H9 (cell line): Measurements from ENCODE around the gene USP34. TPM values are rescaled to one million over a fixed set of nuclear protein-coding genes. Genes with fewer than 3 reads are reported as not detected.

Experiments used
- DNase-seq: peaks from one replicate; pipeline ENCODE4 v3.0.0-alpha.2; 2017
- H2AFZ ChIP-seq: one replicate; pipeline ENCODE4 v1.6.1; 2013; ENCODE audit warnings: mild to moderate bottlenecking, low read length, control low read depth, moderate library complexity
- H2AK5ac ChIP-seq: 2 replicates; pipeline ENCODE4 v1.6.1; 2013; ENCODE audit warnings: low read length, control low read depth, mixed read lengths; ENCODE audit not compliant: insufficient read length
- H2BK120ac ChIP-seq: one replicate; pipeline ENCODE4 v1.6.1; 2013; ENCODE audit warnings: low read depth, mild to moderate bottlenecking, low read length, control low read depth, inconsistent platforms; ENCODE audit not compliant: poor library complexity, severe bottlenecking
- H2BK12ac ChIP-seq: 2 replicates; pipeline ENCODE4 v1.6.1; 2013; ENCODE audit warnings: low read length, control low read depth, mixed read lengths, low read depth; ENCODE audit not compliant: insufficient read length
- H2BK15ac ChIP-seq: 2 replicates; pipeline ENCODE4 v1.6.1; 2013; ENCODE audit warnings: low read depth, low read length, control low read depth
- H2BK20ac ChIP-seq: one replicate; pipeline ENCODE4 v1.6.1; 2013; ENCODE audit warnings: low read depth, mild to moderate bottlenecking, low read length, control low read depth, inconsistent platforms; ENCODE audit not compliant: poor library complexity, severe bottlenecking
- H2BK5ac ChIP-seq: 2 replicates; pipeline ENCODE4 v1.6.1; 2013; ENCODE audit warnings: low read length, control low read depth, mixed read lengths; ENCODE audit not compliant: insufficient read length
- H3K14ac ChIP-seq: 2 replicates; pipeline ENCODE4 v1.6.1; 2013; ENCODE audit warnings: low read length, control low read depth; ENCODE audit not compliant: insufficient read depth
- H3K18ac ChIP-seq: 2 replicates; pipeline ENCODE4 v1.6.1; 2013; ENCODE audit warnings: low read depth, mild to moderate bottlenecking, mixed read lengths, low read length, control low read depth; ENCODE audit not compliant: insufficient read length
- H3K23ac ChIP-seq: 2 replicates; pipeline ENCODE4 v1.6.1; 2013; ENCODE audit warnings: low read length, control low read depth, mixed read lengths, low read depth; ENCODE audit not compliant: insufficient read length
- H3K23me2 ChIP-seq: 2 replicates; pipeline ENCODE4 v1.6.1; 2013; ENCODE audit warnings: low read depth, mild to moderate bottlenecking, mixed read lengths, low read length, control low read depth; ENCODE audit not compliant: insufficient read length, poor library complexity, severe bottlenecking
- H3K27ac ChIP-seq: 2 replicates; pipeline ENCODE4 v1.5.1; 2013; ENCODE audit warnings: low read length, control low read depth, mixed read lengths, low read depth; ENCODE audit not compliant: insufficient read length
- H3K27me3 ChIP-seq: 2 replicates; pipeline ENCODE4 v1.6.1; 2013; ENCODE audit warnings: low read length, control low read depth, inconsistent platforms; ENCODE audit not compliant: insufficient read depth
- H3K4ac ChIP-seq: 2 replicates; pipeline ENCODE4 v1.6.1; 2013; ENCODE audit warnings: low read depth, mild to moderate bottlenecking, control low read depth, inconsistent platforms, low read length, moderate library complexity
- H3K4me1 ChIP-seq: 2 replicates; pipeline ENCODE4 v1.6.1; 2013; ENCODE audit warnings: low read length, control low read depth, inconsistent platforms; ENCODE audit not compliant: insufficient read depth
- H3K4me2 ChIP-seq: 2 replicates; pipeline ENCODE4 v1.6.1; 2013; ENCODE audit warnings: low read length, control low read depth, mixed read lengths; ENCODE audit not compliant: insufficient read length, insufficient read depth
- H3K56ac ChIP-seq: 2 replicates; pipeline ENCODE4 v1.6.1; 2013; ENCODE audit warnings: low read depth, mild to moderate bottlenecking, mixed read lengths, low read length, control low read depth; ENCODE audit not compliant: insufficient read length
- H3K79me1 ChIP-seq: 2 replicates; pipeline ENCODE4 v1.6.1; 2013; ENCODE audit warnings: low read depth, mild to moderate bottlenecking, moderate library complexity, low read length, control low read depth, inconsistent platforms; ENCODE audit not compliant: insufficient read depth, poor library complexity, severe bottlenecking
- H3K79me2 ChIP-seq: 2 replicates; pipeline ENCODE4 v1.6.1; 2013; ENCODE audit warnings: low read length, control low read depth, inconsistent platforms; ENCODE audit not compliant: insufficient read depth
- H3K9ac ChIP-seq: 2 replicates; pipeline ENCODE4 v1.6.1; 2013; ENCODE audit warnings: low read length, control low read depth, mixed read lengths; ENCODE audit not compliant: insufficient read length; ENCODE audit errors: extremely low read depth
- H3K9me3 ChIP-seq: one replicate; pipeline ENCODE4 v1.6.1; 2013; ENCODE audit warnings: low read depth, low read length, inconsistent platforms; ENCODE audit not compliant: control insufficient read depth
- H3T11ph ChIP-seq: one replicate; pipeline ENCODE4 v1.6.1; 2013; ENCODE audit warnings: mild to moderate bottlenecking, low read length, control low read depth, inconsistent platforms
- H4K20me1 ChIP-seq: one replicate; pipeline ENCODE4 v1.6.1; 2013; ENCODE audit not compliant: control insufficient read depth, insufficient read length, insufficient read depth
- H4K5ac ChIP-seq: 2 replicates; pipeline ENCODE4 v1.6.1; 2013; ENCODE audit warnings: low read depth, mild to moderate bottlenecking, mixed read lengths, low read length, control low read depth; ENCODE audit not compliant: insufficient read length
- H4K8ac ChIP-seq: replicated peaks from 2 replicates; pipeline ENCODE4 v1.6.1; 2013; ENCODE audit warnings: low read length, control low read depth, mixed read lengths, low read depth; ENCODE audit not compliant: insufficient read length
- H4K91ac ChIP-seq: 2 replicates; pipeline ENCODE4 v1.6.1; 2013; ENCODE audit warnings: low read depth, mild to moderate bottlenecking, moderate library complexity, mixed read lengths, low read length, control low read depth; ENCODE audit not compliant: insufficient read length
- H3K27ac Mint-ChIP-seq, 3 experiments: 2 replicates in 2 of 3; 3 replicates in 1 of 3; pipeline ENCODE4 v1.8.0; 2020 to 2021; ENCODE audit warnings: mixed read lengths in 3 of 3, mild to moderate bottlenecking in 1 of 3, moderate library complexity in 1 of 3
- H3K27me3 Mint-ChIP-seq: 2 replicates; pipeline ENCODE4 v1.8.0; 2021; ENCODE audit warnings: low read depth, mild to moderate bottlenecking, moderate library complexity, mixed read lengths
- H3K36me3 Mint-ChIP-seq, 3 experiments: 2 replicates in 2 of 3; 3 replicates in 1 of 3; pipeline ENCODE4 v1.8.0; 2020 to 2021; ENCODE audit warnings: low read depth in 3 of 3, mixed read lengths in 3 of 3; ENCODE audit not compliant: insufficient read depth in 1 of 3
- H3K4me1 Mint-ChIP-seq, 2 experiments: 2 replicates each; pipeline ENCODE4 v1.8.0; 2020; ENCODE audit warnings: mixed read lengths in 2 of 2
- H3K4me3 Mint-ChIP-seq, 2 experiments: 2 replicates in 1 of 2; 3 replicates in 1 of 2; pipeline ENCODE4 v1.8.0; 2020 to 2021; ENCODE audit warnings: mild to moderate bottlenecking in 2 of 2, mixed read lengths in 2 of 2, moderate library complexity in 1 of 2
- H3K9me3 Mint-ChIP-seq, 2 experiments: 2 replicates in 1 of 2; 3 replicates in 1 of 2; pipeline ENCODE4 v1.8.0; 2020; ENCODE audit warnings: mild to moderate bottlenecking in 2 of 2, mixed read lengths in 2 of 2, moderate library complexity in 1 of 2
- WGBS: extraction: QIAGEN DNeasy Blood & Tissue Kit; methylation state at CpG from one replicate; pipeline ENCODE4 v1.1.7; 2013; ENCODE audit warnings: missing lambda C conversion rate, low lambda C conversion rate, mixed read lengths; ENCODE audit not compliant: insufficient read length; ENCODE audit errors: extremely low coverage; 5-methylcytosine and 5-hydroxymethylcytosine counted together
- total RNA-seq: library from RNA; stranded (reverse); gene quantifications from 2 replicates; pipeline ENCODE4 v1.2.1, GENCODE V29; 2021
- TF ChIP-seq, protein P1 (sequence below): fragments of 200-600 bp; sonication (generic); conservative IDR thresholded peaks from 3 replicates; pipeline ENCODE4 v1.8.0; 2021; ENCODE audit warnings: antibody characterized with exemption, mild to moderate bottlenecking

Gene USP34
- total RNA-seq, 1 experiment from 2014 or later = 93.9 TPM

DNA sequence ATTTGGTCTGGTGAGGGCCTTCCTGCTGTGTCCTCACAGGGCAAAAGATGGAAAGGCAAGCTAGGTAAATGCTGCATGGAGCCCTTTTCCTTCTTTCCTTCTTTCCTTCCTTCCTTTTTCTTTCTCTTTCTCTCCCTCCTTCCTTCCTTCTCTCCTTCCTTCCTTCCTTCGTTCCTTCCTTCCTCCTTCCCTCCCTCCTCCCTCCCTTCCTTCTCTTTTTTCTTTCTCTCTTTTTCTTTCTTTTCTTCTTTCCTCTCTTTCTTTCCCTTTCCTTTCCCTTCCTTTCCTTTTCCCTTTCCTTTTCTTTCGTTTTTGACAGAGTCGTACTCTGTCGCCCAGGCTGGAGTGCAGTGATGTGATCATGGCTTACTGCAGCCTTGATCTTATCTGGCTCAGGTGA lies 332.0 kb downstream of the USP34 start:
- no peak overlapping the region; a peak in 1 of 5 replicates for H3K4me3 Mint-ChIP-seq
- Histone ChIP-seq H2BK5ac (no peak overlapping the region), H3K56ac (no peak overlapping the region), H3K27me3 (no peaks in the 10 kb centered on the region), H3K18ac (no peak overlapping the region), H2BK120ac (no peak overlapping the region), H3K79me2 (0 out of 2 replicates have a peak, but pooled peaks cover 1% of the 10 kb centered on the region), H2BK15ac (no peak overlapping the region), H2BK12ac (no peak overlapping the region), H3K9ac (no peak overlapping the region), H3K9me3 (no peaks in the 10 kb centered on the region), H2AFZ (no peak overlapping the region), H3K14ac (no peak overlapping the region), H3K23ac (no peak overlapping the region), H3K23me2 (no peaks in the 10 kb centered on the region), H3T11ph (no peak overlapping the region), H4K5ac (no peak overlapping the region), H3K4ac (no peak overlapping the region), H4K91ac (no peak overlapping the region), H2BK20ac (no peak overlapping the region), H4K20me1 (no peaks in the 10 kb centered on the region), H3K4me1 (no peaks in the 10 kb centered on the region), H3K79me1 (no peaks in the 10 kb centered on the region), H4K8ac (no peak overlapping the region), H3K27ac (no peak overlapping the region), H2AK5ac (no peak overlapping the region), H3K4me2 (no peak overlapping the region)
- no peaks in the 10 kb centered on the region for H3K4me1 Mint-ChIP-seq
- no CpG with 5 or more reads among the region's 4 CpGs for WGBS
- TF ChIP-seq, protein P1, sequence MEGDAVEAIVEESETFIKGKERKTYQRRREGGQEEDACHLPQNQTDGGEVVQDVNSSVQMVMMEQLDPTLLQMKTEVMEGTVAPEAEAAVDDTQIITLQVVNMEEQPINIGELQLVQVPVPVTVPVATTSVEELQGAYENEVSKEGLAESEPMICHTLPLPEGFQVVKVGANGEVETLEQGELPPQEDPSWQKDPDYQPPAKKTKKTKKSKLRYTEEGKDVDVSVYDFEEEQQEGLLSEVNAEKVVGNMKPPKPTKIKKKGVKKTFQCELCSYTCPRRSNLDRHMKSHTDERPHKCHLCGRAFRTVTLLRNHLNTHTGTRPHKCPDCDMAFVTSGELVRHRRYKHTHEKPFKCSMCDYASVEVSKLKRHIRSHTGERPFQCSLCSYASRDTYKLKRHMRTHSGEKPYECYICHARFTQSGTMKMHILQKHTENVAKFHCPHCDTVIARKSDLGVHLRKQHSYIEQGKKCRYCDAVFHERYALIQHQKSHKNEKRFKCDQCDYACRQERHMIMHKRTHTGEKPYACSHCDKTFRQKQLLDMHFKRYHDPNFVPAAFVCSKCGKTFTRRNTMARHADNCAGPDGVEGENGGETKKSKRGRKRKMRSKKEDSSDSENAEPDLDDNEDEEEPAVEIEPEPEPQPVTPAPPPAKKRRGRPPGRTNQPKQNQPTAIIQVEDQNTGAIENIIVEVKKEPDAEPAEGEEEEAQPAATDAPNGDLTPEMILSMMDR = no peak
- peak overlapping the region in 1 of 3 experiments; percentile 44; a peak in 1 of 7 replicates for H3K27ac Mint-ChIP-seq
- H3K27me3 Mint-ChIP-seq = peaks cover 2% of the 10 kb centered on the region; the same call in 1 of the 2 replicates
- 0 out of 7 replicates have a peak, but pooled peaks cover 0 to 2% (median 0%) of the 10 kb centered on the region in 3 experiments for H3K36me3 Mint-ChIP-seq
- no peaks in the 10 kb centered on the region for H3K9me3 Mint-ChIP-seq
- no peak for DNase-seq

Other genes with a start within 250 kb of the USP34 start
- gene XPO1, start 67.3 kb upstream of the USP34 start, total RNA-seq = 318 and 320 TPM in 2 replicates